Measurements from ENCODE around the gene CDYL2. TPM values are rescaled to one million over a fixed set of nuclear protein-coding genes. Genes with fewer than 3 reads are reported as not detected.

CDYL2 gene
- total and polyA plus RNA-seq, 2 donors (not counting 3 experiments of a cell fraction or from before 2014, with no cell fraction given): 7.1 to 71.3 TPM

GRCh38 chr16:80806927-80807340 is 2.5 kb upstream of the CDYL2 start:
- POLR2A ChIA-PET: interaction anchor here (0.8 to 1.0 kb wide), 2 partner anchors 16 to 186 kb away, joined by 4 read pairs; no protein-coding TSS in a partner anchor

More at GRCh38 chr16:80806927-80807340, 2.5 kb upstream of the CDYL2 start:
- intact Hi-C loops (cut with micrococcal nuclease): loop anchor here (1.0 to 10.0 kb wide), 8 partner anchors 17 to 266 kb away; partner anchors contain the start of gene CENPN
- no peaks in the 10 kb centered on the region for H3K27me3 ChIP-seq (ENCODE audit: control insufficient read depth in 2 of 2, insufficient read depth in 2 of 2, low read length in 2 of 2)
- TF ChIP-seq, protein P1, sequence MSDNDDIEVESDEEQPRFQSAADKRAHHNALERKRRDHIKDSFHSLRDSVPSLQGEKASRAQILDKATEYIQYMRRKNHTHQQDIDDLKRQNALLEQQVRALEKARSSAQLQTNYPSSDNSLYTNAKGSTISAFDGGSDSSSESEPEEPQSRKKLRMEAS (IDR thresholded peaks at IDR 0.05; ENCODE audit: insufficient read depth, insufficient read length): no peak
- TF ChIP-seq POLR2A (IDR thresholded peaks at IDR 0.05; ENCODE audit: low read depth, low read length) (peak; percentile 58), JUN (IDR thresholded peaks at IDR 0.05; ENCODE audit: borderline replicate concordance, insufficient read depth, insufficient read length, low read depth) (peak; percentile 94), POLR2AphosphoS5 (IDR thresholded peaks at IDR 0.05; ENCODE audit: insufficient read depth, low read depth, low read length) (peak; percentile 85), EZH2 (IDR thresholded peaks at IDR 0.05; ENCODE audit: borderline replicate concordance, low read depth, low read length, severe bottlenecking) (no peak), GATA2 (IDR thresholded peaks at IDR 0.05; ENCODE audit: insufficient read depth, insufficient read length, low read depth, low read length) (peak; percentile 79), FOS (IDR thresholded peaks at IDR 0.05; ENCODE audit: borderline replicate concordance, insufficient read depth, low read length) (peak; percentile 97), CTCF (IDR thresholded peaks at IDR 0.05; ENCODE audit: extremely low read depth in 1 of 2, insufficient read depth in 1 of 2, low read depth in 1 of 2, low read length in 2 of 2) (no peak)
- peak overlapping the region; percentile 55 for H3K9ac ChIP-seq (replicated peaks; ENCODE audit: extremely low read depth, insufficient read depth, low read length)
- no peak overlapping the region for H2AFZ ChIP-seq (ENCODE audit: low read depth, low read length)
- H3K4me1 ChIP-seq (ENCODE audit: control insufficient read depth, extremely low read depth, insufficient read depth, low read length): peaks cover 35% of the 10 kb centered on the region
- H3K9me3 ChIP-seq (replicated peaks; ENCODE audit: control insufficient read depth, insufficient read depth, low read length): no peaks in the 10 kb centered on the region
- H3K36me3 ChIP-seq (ENCODE audit: control insufficient read depth in 2 of 2, extremely low read depth in 1 of 2, insufficient read depth in 2 of 2, low read length in 2 of 2): no peaks in the 10 kb centered on the region
- no TSS peak for BruUV-seq (replicated peaks)
- CTCF ChIA-PET: interaction anchor here (0.7 to 2.3 kb wide), 5 partner anchors 14 to 280 kb away, joined by 3 to 27 read pairs (median 3); no protein-coding TSS in a partner anchor
- FAIRE-seq (peak; percentile 97), DNase-seq (ENCODE audit: low read depth, low spot score) (peak; percentile 98)
- H3K79me2 ChIP-seq (ENCODE audit: control insufficient read depth, insufficient read depth, low read length): peaks cover 14% of the 10 kb centered on the region
- peaks cover 4% of the 10 kb centered on the region for H4K20me1 ChIP-seq (replicated peaks; ENCODE audit: control insufficient read depth, extremely low read depth, insufficient read depth, low read length)
- H3K9me1 ChIP-seq (replicated peaks; ENCODE audit: control insufficient read depth, extremely low read depth, insufficient read depth, low read length): no peaks in the 10 kb centered on the region
- H3K27ac ChIP-seq (ENCODE audit: insufficient read depth, low read depth, low read length): peak overlapping the region; percentile 94
- peak overlapping the region in 1 of 3 experiments; percentile 37 for H3K4me3 ChIP-seq (replicated peaks in 1 of 3; ENCODE audit: insufficient read depth in 1 of 3, low read depth in 1 of 3, low read length in 3 of 3)
- dilution Hi-C loops (cut with MboI; ENCODE audit: extremely low pct_ligation_motif_present, low sequenced_read_pairs): no loop called here
- peak overlapping the region; percentile 82 for H3K4me2 ChIP-seq (ENCODE audit: insufficient read depth, low read length)
